ENCODE measurements around the gene KCNQ4. TPM values are rescaled to one million over a fixed set of nuclear protein-coding genes. Genes with fewer than 3 reads are reported as not detected.

KCNQ4 gene
- total and polyA plus RNA-seq, 2 donors (not counting 3 experiments of a cell fraction or from before 2014, with no cell fraction given), result 0.06 to 0.07 TPM

DNA sequence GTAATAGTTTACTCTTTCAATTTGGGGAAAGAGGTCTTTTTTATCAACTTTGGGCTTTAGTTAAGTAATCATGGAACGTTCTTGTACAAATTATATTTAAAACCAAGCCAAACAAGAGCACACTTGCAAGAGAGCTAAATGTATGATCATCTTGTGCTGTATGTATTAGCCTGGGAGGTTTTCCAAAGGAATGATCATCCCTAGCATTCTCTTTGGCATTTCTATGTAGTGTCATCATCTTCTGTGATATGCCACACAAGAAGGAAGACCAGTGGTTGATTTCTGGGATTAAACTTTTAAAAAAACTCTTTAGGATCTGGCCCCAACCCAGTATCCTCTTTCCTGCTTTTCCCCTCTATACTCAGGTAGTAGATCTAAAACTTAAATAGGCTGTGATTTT is 38.4 kb upstream of the KCNQ4 start:
- POLR2A ChIA-PET, result no interaction called here
- intact Hi-C loops (cut with micrococcal nuclease), result no loop called here
- peaks cover 0 to 5% of the 10 kb centered on the region in 2 experiments for H3K36me3 ChIP-seq (ENCODE audit: control insufficient read depth in 2 of 2, extremely low read depth in 1 of 2, insufficient read depth in 2 of 2, low read length in 2 of 2)

More for the DNA sequence above, 38.4 kb upstream of the KCNQ4 start:
- no peak overlapping the region for H3K4me2 ChIP-seq (ENCODE audit: insufficient read depth, low read length)
- no peak overlapping the region for H2AFZ ChIP-seq (ENCODE audit: low read depth, low read length)
- no peaks in the 10 kb centered on the region for H3K9me3 ChIP-seq (replicated peaks; ENCODE audit: control insufficient read depth, insufficient read depth, low read length)
- no peaks in the 10 kb centered on the region for H3K79me2 ChIP-seq (ENCODE audit: control insufficient read depth, insufficient read depth, low read length)
- H3K9me1 ChIP-seq (replicated peaks; ENCODE audit: control insufficient read depth, extremely low read depth, insufficient read depth, low read length), result no peaks in the 10 kb centered on the region
- no peak overlapping the region for H3K27ac ChIP-seq (ENCODE audit: insufficient read depth, low read depth, low read length)
- CTCF ChIA-PET, result interaction anchor here (1.0 to 3.8 kb wide), 2 partner anchors 9 to 29 kb away, joined by 3 to 14 read pairs; no protein-coding TSS in a partner anchor
- no peaks in the 10 kb centered on the region for H3K27me3 ChIP-seq (ENCODE audit: control insufficient read depth in 2 of 2, insufficient read depth in 2 of 2, low read length in 2 of 2)
- no peak overlapping the region for H3K4me3 ChIP-seq (replicated peaks in 1 of 3; ENCODE audit: insufficient read depth in 1 of 3, low read depth in 1 of 3, low read length in 3 of 3)
- no peak for TF ChIP-seq FOS (IDR thresholded peaks at IDR 0.05; ENCODE audit: borderline replicate concordance, insufficient read depth, low read length)
- no peak for TF ChIP-seq POLR2A (IDR thresholded peaks at IDR 0.05; ENCODE audit: low read depth, low read length)
- no peak for TF ChIP-seq GATA2 (IDR thresholded peaks at IDR 0.05; ENCODE audit: insufficient read depth, insufficient read length, low read depth, low read length)
- no peak for TF ChIP-seq JUN (IDR thresholded peaks at IDR 0.05; ENCODE audit: borderline replicate concordance, insufficient read depth, insufficient read length, low read depth)
- TF ChIP-seq POLR2AphosphoS5 (IDR thresholded peaks at IDR 0.05; ENCODE audit: insufficient read depth, low read depth, low read length), result no peak
- no peak for TF ChIP-seq EZH2 (IDR thresholded peaks at IDR 0.05; ENCODE audit: borderline replicate concordance, low read depth, low read length, severe bottlenecking)
- TF ChIP-seq, protein P1, sequence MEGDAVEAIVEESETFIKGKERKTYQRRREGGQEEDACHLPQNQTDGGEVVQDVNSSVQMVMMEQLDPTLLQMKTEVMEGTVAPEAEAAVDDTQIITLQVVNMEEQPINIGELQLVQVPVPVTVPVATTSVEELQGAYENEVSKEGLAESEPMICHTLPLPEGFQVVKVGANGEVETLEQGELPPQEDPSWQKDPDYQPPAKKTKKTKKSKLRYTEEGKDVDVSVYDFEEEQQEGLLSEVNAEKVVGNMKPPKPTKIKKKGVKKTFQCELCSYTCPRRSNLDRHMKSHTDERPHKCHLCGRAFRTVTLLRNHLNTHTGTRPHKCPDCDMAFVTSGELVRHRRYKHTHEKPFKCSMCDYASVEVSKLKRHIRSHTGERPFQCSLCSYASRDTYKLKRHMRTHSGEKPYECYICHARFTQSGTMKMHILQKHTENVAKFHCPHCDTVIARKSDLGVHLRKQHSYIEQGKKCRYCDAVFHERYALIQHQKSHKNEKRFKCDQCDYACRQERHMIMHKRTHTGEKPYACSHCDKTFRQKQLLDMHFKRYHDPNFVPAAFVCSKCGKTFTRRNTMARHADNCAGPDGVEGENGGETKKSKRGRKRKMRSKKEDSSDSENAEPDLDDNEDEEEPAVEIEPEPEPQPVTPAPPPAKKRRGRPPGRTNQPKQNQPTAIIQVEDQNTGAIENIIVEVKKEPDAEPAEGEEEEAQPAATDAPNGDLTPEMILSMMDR (IDR thresholded peaks at IDR 0.05; ENCODE audit: extremely low read depth in 1 of 2, insufficient read depth in 1 of 2, low read depth in 1 of 2, low read length in 2 of 2), result no peak
- TF ChIP-seq, protein P2, sequence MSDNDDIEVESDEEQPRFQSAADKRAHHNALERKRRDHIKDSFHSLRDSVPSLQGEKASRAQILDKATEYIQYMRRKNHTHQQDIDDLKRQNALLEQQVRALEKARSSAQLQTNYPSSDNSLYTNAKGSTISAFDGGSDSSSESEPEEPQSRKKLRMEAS (IDR thresholded peaks at IDR 0.05; ENCODE audit: insufficient read depth, insufficient read length), result no peak
- no peak for TF ChIP-seq MYC (IDR thresholded peaks at IDR 0.05; ENCODE audit: low read depth, low read length)
- BruUV-seq (replicated peaks), result no TSS peak
- DNase-seq (ENCODE audit: low read depth, low spot score), result no peak
- dilution Hi-C loops (cut with MboI; ENCODE audit: extremely low pct_ligation_motif_present, low sequenced_read_pairs), result no loop called here
- H4K20me1 ChIP-seq (replicated peaks; ENCODE audit: control insufficient read depth, extremely low read depth, insufficient read depth, low read length), result no peaks in the 10 kb centered on the region
- H3K9ac ChIP-seq (replicated peaks; ENCODE audit: extremely low read depth, insufficient read depth, low read length), result no peak overlapping the region
- no peaks in the 10 kb centered on the region for H3K4me1 ChIP-seq (ENCODE audit: control insufficient read depth, extremely low read depth, insufficient read depth, low read length)
- FAIRE-seq, result no peak
